C4-2B (cell line): Measurements from ENCODE around the gene MBLAC1.

Experiments used
- CTCF ChIP-seq: fragments of 450-650 bp; conservative IDR thresholded peaks from 2 replicates; pipeline ENCODE4 v1.5.1; 2017; ENCODE audit warnings: mild to moderate bottlenecking
- ZFX ChIP-seq: fragments of 450-650 bp; IDR thresholded peaks from 2 replicates; pipeline ENCODE4 v1.6.1; 2017

GRCh38 chr7:100153708-100154535 is 27.2 kb downstream of the MBLAC1 start:
- TF ChIP-seq CTCF (no peak), ZFX (no peak)
